GM18868 (cell line): ENCODE data around the gene SPATA31E1.
"Not testable (repeated sequence)": the region's sequence is repeated elsewhere in the genome, so short reads cannot be mapped to it uniquely, and the experiment has no call there.

Source experiments
- ATAC-seq: cut with Tn5 transposase; IDR thresholded peaks from one replicate; pipeline ENCODE4 v1.9.1; 2021; ENCODE audit warnings: mild to moderate bottlenecking, moderate library complexity; ENCODE audit not compliant: unreplicated experiment

SPATA31E1 gene

DNA sequence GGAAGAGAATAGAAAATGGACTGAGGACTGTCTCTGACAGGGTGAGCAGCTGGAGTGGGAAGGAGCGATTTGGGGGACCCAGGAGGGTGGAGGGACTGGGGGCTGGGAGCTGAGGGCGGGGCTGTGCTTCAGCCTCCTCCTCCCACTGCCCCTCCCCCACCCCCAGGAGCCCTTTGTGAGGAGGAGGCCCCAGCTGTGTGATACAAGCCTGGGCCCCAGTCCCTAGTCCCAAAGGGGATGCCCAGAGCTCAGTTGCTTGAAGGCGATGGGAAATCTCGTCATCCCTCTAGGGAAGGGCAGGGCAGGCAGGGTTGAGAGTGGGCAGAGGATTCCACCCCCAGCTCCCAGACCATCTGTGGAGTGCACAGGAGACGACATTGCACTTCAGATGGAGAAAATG lies at the start of gene SPATA31E1:
Gene SPATA31E1 (plus strand): TSS at position 251 of the 400 bp plus-strand sequence. CDS start 15 bp downstream, at position 266.
- no peak for ATAC-seq

DNA sequence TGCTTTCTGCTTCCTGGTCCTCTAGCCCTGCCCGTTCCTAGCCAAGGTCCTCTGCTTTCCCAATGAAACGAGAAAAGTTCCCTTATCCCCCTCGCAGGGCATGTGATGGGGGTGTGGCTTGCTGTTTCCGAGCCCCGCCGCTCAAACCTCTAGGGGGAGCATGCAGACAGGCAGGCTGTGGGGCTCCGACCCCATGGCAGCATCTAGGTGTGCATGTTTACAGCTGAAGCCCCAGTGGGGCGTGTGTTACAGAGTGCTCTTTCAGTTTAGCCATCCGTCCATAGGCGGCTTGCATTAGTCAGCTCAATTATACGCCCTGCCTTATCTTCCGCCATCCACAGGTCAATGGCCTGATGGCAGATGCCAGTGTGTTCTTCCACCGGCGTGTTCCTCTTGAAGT lies 48.3 kb upstream of the SPATA31E1 start:
- no peak for ATAC-seq

DNA sequence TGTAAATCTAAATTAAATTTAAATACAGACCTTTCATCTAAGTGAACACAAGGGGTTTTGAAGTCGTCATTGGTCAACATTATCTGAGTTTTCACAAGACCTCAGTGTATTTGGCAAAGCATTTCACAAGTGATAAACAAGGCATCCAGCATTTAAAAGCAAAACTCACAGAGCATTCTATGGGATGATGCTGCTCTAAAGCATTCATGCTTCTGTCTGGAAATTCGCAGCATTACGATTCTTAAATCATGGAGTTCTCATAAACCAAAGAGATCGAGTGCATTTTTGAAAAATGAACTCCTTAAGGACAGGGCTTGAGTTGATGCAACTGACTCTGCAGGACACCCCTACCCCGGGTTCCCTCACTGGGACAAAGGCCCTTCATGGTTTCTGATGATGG lies 46.1 kb upstream of the SPATA31E1 start:
- no peak for ATAC-seq

DNA sequence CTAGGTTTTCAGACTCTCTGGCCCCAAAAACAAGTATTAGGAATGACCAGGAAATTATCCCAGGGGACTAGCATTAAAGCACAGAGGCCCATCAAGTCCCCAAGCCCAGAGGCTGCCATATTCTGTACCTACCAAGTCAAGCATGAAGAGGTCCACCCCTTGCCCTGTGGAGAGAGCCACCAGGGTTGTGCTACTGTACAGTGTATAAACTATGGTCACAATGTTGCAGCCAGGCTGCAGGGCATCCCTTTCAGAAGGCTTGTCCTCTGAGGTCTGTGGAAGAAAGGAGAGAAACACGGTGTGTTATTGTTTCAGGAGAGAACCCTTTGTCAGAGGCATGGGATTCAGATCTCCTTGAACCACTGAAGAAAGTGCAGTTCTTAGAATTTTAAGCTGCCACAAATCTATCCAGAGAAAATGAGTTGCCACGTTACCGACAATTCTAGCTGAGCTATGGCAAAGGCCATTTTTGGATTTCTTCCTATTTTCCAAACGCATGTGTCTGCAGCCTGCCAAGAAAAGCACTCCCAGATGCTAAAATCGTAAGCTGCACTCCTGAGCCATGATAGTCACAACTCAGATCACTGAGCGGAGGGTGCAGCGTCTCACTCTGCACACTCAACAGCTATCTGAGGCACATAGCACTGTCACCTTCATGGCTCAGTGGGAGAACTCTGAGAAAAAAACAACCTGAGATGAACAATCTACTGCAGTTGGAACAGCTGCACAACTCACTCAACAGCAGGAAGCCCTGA lies 45.5 kb upstream of the SPATA31E1 start:
- ATAC-seq: no peak

DNA sequence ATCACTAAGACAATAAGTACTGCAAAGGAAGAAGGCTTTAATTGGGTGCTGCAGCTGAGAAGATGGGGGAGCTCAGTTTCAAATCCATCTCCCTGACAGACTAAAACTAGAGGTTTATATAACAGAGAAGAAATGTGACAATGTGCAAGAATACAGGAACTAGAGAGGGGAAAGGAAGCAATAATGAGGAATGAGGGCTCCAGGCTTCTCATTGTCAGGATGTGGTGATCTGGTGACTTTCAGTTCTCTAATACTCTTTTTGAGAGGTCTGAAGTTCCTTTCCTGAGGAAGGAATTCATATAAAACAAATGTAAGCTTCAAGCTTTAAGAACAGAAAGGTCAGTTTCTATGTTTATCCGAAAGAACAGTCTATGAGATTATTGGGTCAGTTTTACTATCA lies 42.5 kb upstream of the SPATA31E1 start:
- ATAC-seq: no peak

DNA sequence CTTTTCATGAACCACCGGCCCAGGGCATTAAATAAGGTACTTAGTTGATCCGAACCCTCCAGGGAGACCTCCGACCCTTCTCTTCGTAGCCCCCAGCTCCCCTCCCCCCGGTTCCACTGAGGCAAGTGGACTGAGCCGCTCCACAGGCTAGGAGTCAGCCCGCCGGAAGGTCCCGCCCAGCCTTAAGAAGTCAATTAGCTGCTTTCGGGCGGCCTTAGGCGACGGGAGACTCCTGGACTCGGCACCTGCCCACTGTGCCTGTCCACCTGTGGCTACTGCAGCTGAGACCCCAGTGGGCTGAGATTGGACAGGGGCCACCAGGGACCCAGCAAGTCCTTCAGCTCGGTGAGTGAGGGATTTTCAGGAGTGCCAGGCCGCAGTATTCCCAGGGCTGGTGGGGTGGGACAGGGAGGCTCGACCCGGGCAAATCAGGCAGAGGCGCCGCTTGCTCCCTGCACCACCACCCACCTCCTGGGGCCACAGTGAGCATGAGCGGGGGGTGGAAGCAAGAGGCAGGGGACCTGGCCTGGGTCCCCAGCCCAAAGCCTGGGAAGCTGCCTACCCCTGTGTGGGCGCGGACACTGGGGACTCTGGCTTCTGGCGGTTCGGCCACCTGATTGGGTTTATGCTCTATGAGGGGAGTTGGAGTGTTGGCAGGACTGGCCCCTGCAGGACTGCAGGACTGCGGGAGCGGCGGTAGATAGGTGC lies 39.6 kb upstream of the SPATA31E1 start:
- ATAC-seq: no peak

DNA sequence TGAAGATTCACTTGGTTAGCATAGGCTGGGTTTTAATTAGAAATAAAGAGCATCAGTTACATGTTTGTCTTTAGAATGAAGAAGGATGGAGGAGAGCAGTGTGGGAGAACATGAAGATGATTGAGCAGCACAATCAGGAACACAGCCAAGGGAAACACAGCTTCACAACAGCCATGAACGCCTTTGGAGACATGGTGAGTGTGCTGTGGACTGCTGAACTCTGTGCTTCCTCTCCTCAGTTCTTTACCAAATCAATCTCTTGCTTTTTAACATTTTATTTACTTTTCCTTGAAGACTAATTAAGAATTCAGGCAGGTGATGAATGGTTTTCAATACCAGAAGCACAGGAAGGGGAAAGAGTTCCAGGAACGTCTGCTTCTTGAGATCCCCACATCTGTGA lies 38.2 kb upstream of the SPATA31E1 start:
- ATAC-seq: no peak

DNA sequence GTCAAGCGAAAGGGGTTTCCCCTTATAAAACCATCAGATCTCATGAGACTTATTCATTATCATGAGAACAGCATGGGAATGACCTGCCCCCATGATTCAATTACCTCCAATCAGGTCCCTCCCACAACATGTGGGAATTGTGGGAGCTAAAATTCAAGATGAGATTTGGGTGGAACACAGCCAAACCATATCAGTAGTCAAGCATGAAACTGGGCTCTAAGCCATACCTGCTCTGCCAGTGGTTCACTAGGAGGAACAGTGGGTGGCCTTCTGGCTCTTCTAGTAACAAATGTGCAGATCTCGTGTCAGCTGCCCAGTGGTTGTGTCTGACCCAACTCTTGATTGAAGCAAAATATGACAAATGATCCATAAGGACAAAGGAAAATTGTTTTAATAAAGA lies 34.9 kb upstream of the SPATA31E1 start:
- ATAC-seq: not testable (repeated sequence)

DNA sequence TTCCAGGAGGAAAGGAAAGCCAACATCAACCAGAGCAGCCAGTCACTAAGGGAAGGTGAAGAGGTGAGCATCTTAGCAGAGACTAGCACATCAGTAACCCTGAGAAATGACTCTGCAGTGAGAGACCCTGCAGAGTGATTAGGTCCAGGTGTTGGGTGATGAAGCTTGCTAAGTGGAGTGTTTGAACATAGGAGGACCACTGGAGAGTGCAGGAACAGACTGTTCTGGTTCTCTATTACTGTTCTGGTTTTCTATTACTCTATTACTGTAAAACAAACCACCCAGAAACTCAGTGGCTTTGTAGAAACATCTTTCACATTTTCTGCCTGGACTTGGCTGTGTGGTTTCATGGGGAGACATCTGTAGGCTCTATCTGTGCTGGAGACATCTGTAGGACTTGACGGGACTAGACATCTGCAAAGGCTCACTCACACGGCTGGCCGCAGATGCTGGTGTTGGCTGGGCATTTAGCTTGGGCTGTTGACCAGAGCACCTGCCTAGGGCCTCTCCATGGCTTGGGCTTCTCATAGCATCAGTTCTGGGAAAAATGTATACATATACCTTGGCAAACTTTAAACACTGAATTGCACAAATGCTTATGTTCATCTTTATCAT lies 33.4 kb upstream of the SPATA31E1 start:
- ATAC-seq: no peak

DNA sequence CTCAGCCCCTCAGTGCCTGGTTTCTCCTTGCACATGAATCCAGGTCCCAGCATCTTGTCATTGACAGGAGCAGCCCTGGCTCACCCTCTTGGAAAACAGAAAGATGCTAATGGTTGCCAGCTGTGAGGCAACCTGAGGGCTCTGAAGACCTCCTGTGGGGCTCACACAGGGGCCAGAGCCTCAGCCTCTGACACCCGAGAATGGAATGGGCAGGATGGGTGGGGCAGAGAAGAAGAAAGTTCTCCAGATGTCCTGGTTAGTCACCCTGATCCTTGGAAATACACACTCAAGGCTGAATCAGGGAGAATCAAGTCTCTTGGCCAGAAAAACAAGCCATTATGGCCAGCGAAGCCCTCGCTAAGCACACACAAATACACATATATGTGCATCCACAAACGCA lies 32.3 kb upstream of the SPATA31E1 start:
- no peak for ATAC-seq

DNA sequence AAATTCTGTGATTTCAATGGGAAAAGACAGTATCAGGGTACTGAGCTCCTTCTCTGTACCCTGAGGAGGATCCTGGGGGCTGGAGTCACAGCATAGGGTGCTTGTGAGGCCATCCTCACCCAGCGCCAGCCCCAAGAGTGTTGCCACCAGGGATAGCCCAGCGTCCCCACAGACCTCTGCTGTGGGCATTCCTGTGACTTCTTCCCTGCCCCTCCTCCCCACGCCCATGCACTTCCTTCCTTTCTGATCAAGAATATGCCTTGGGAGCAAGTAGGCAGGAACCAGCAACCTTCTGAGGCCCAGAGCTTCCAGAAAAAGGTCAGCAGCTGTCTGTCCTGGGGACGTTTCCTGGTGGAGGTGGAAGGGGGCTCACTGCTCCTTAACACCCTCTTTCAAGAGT lies 31.5 kb upstream of the SPATA31E1 start:
- ATAC-seq: not testable (repeated sequence)

DNA sequence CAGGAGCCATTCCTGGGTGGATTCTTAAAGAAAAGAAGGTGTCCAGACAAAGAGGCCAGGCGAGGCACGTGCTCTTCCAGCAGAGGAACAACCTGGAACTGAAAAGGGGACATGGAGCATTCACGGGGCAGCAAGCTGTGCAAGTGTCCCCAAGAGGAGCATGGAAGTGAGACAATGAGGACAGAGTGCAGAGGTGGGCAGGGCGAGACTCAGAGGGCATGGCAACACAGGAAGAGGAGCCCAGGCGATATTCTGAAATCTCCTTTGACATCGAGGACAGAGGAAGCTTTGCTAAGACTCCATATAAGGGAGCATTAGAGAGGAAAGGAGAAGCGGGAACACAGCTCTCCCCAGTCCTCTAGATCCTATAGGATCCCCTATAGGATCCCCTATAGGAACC lies 29.4 kb upstream of the SPATA31E1 start:
- no peak for ATAC-seq

DNA sequence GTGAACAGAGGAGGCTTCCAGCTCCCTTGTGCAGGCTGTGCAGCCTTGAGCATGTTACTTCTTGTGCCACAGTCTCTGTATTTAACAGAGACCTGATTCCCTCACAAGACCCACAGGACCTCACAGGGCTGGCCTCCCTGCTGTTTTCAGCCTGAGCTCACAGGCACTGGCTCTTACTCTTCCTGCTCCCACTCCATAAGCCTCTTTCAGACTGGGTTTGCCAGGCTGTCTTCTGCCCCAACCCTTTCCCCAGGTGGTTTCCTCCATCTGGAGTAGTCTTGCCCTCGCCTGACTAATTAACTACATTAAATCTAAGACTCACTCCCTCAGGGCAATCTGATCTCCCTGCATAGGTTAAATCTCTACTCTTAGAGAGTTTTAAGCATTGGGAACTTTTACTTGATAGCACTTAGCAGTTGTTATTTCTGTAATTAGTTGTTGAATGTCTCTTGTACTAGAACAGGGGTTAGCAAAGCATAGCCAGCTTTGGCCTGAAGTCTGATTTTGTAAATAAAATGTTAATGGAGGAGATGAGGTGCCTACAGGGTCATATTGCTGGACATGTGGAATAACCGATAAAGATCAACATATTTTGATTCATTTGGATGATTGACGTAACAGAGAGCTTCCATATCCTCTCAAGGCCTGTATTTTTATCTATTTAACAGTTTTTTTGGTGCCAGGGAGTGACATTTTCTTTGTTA lies 28.6 kb upstream of the SPATA31E1 start:
- no peak for ATAC-seq

DNA sequence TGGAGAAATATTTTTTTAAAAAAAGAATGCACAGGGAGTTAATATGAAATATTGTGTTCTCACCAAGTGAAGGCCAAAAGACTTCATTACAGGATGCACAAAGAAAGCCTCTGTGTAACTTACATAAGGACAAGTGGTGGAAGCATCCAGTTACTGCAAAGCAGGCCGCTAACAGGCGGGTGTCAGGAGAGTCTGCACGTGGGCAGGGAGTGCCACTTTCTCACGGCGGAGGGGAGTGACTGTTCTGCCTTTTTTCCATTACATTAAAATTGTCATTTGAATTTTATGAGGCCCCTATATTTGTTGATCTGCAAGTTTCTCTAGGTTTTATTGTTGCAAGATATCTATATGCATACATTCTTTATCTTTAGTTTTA lies 28.1 kb upstream of the SPATA31E1 start:
- ATAC-seq: no peak

DNA sequence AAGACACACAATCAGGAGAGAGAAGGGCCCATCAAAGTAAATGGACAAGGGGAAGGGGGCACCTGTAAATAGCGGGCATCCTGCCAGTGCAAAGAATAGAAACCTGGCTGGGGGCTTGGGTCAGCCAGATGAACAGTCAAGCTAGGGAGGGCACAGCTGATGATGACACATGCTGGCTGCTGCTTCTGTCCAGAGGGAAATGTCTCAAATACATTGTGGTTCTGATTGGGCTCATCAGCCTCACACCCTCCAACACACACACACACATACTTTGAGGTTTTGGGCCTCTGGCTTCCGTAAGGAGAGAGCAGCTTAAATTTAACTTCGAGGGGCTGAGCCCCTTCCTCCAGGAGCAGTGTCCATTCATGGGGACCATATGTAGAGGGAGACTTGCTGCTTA lies 27.6 kb upstream of the SPATA31E1 start:
- ATAC-seq: no peak

DNA sequence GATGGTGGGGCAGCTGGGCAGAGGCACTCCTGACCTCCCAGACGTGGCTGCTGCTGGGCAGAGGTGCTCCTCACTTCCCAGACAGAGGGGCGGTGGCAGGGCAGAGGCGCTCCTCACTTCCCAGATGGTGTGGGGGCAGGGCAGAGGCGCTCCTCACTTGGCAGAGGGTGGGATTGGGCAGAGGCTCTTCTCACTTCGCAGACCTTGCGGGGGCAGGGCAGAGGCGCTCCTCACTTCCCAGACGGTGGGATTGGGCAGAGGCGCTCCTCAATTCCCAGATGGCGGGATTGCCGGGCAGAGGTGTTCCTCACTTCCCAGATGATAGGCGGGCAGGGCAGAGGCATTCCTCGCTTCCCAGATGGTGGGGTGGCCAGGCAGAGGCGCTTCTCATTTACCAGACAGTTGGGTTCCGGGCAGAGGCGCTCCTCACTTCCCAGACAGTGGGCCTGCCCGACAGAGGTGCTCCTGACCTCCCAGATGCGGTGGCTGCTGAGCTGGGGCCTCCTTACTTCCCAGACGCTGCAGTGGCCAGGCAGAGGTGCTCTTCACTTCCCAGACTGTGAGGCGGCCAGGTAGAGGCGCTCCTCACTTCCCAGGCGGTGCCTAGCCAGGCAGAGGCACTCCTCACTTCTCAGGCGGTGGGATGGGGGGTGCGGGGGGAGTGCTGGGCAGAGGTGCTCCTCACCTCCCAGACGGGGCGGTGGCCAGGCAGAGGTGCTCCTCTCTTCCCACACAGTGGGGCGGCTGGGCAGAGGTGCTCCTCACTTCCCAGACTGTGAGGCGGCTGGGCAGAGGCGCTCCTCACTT lies 25.3 kb upstream of the SPATA31E1 start:
- ATAC-seq: no peak

DNA sequence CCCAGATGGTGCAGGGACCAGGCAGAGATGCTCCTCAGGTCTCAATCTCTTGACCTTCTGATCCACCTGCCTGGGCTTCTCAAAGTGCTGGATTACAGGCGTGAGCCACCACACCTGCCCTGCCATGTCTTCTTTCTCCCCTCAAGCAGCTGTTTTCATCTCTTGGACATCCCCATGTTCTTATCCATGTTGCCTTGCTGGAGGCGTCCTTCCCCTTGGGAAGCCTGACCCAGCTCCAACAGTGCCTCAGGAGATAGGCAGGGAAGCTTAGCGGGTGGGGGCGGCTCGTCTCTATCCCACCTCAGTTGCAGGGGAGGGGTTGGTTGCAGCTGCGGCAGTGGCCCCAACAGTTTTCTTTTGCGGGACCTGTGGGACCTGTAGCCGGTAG lies 24.7 kb upstream of the SPATA31E1 start:
- ATAC-seq: no peak

DNA sequence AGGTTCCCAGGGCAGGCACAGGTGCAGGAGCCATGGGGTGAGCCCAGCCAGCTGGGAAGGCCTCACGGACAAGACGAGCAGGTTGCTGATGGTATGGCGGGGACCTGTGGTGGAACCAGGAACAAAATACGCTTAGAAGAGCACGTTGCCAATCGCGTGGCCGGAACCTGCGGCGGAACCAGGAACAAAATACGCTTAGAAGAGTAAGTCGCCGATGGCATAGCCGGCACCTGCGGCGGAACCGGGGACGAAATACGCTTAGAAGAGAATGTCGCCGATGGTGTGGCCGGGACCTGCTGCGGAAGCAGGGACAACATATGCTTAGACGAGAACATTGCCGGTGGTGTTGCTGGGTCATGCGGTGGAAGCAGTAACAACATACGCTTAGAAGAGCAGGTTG lies 23.5 kb upstream of the SPATA31E1 start:
- ATAC-seq: no peak

DNA sequence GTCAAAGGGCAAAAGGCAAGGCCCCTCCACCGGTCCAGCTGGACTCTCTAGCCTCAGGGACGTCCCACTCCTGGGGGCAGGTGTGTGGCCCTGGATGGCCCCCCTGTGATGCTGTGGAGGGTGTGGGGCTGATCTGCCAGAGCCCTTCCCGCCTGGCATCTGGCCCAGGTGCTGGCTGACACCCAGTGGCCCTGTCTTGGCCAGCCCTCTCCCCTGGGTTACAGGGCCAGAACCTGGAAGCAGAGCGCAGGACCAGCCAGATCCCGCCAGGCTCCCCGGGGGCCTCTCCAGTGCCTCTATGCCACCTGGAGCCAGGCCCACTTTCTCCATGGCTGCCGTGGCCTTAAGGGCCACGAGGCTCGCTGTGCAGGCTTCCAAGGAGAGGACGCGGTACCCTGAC lies 22.9 kb upstream of the SPATA31E1 start:
- no peak for ATAC-seq

DNA sequence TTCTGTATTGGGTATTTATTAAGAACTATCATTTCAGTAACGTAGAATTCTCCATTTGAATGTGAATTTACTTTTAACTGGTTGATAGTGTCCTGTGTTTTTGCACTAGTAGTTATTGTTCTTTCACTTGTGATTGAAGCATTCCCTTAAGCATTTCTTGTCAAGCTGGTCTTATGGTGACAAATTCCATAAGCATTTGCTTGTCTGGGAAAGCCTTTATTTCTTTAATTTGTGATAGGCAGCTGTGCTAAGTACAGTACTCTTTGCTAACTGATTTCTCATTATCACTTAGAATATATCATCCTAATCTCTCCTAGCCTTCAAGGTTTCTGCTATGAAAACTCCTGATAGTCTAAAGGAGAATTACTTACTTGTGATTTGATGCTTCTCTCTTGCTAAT lies 21.3 kb upstream of the SPATA31E1 start:
- ATAC-seq: no peak
